ENCODE results near the gene MEGF6. TPM values are rescaled to one million over a fixed set of nuclear protein-coding genes. Genes with fewer than 3 reads are reported as not detected.

Gene MEGF6
- total RNA-seq, 2 donors from 2014 or later: 273 to 304 TPM

GRCh38 chr1:3570066-3570986, 41.0 kb downstream of the MEGF6 start:
- Histone ChIP-seq H3K27me3 (replicated peaks; ENCODE audit: insufficient read depth) (no peaks in the 10 kb centered on the region), H3K4me3 (no peak overlapping the region), H3K27ac (no peak overlapping the region), H3K36me3 (no peaks in the 10 kb centered on the region), H3K4me1 (ENCODE audit: control insufficient read depth in 1 of 2, low read depth in 2 of 2) (peaks cover 10 to 26% of the 10 kb centered on the region in 2 donors), H3K9me3 (no peaks in the 10 kb centered on the region)
- TF ChIP-seq CTCF (IDR thresholded peaks at IDR 0.05): no peak
- ATAC-seq (ENCODE audit: insufficient number of reproducible peaks, low FRiP score, low read depth) (no peak), DNase-seq (ENCODE audit: low spot score) (no peak)

- DNase-seq (ENCODE audit: low spot score): no peak
- no peak for TF ChIP-seq CTCF (IDR thresholded peaks at IDR 0.05)
- Histone ChIP-seq H3K36me3 (no peaks in the 10 kb centered on the region), H3K27ac (no peak overlapping the region), H3K4me1 (ENCODE audit: control insufficient read depth in 1 of 2, low read depth in 2 of 2) (peaks cover 10 to 26% of the 10 kb centered on the region in 2 donors), H3K27me3 (replicated peaks; ENCODE audit: insufficient read depth) (no peaks in the 10 kb centered on the region), H3K4me3 (no peak overlapping the region), H3K9me3 (no peaks in the 10 kb centered on the region)
- ATAC-seq (ENCODE audit: insufficient number of reproducible peaks, low FRiP score, low read depth): no peak
These were observed 41.9 kb downstream of the MEGF6 start for GRCh38 chr1:3569436-3569835.

- Histone ChIP-seq H3K4me3 (no peak overlapping the region), H3K27me3 (replicated peaks; ENCODE audit: insufficient read depth) (no peaks in the 10 kb centered on the region), H3K27ac (no peak overlapping the region), H3K9me3 (no peaks in the 10 kb centered on the region), H3K36me3 (no peaks in the 10 kb centered on the region), H3K4me1 (ENCODE audit: control insufficient read depth in 1 of 2, low read depth in 2 of 2) (peaks cover 10 to 22% of the 10 kb centered on the region in 2 donors)
- ATAC-seq (ENCODE audit: insufficient number of reproducible peaks, low FRiP score, low read depth) (no peak), DNase-seq (ENCODE audit: low spot score) (no peak)
- TF ChIP-seq CTCF (IDR thresholded peaks at IDR 0.05): no peak
These were observed 42.4 kb downstream of the MEGF6 start for GRCh38 chr1:3568815-3569435.

- no peak for TF ChIP-seq CTCF (IDR thresholded peaks at IDR 0.05)
- Histone ChIP-seq H3K27me3 (replicated peaks; ENCODE audit: insufficient read depth) (no peaks in the 10 kb centered on the region), H3K9me3 (no peaks in the 10 kb centered on the region), H3K27ac (no peak overlapping the region), H3K36me3 (no peaks in the 10 kb centered on the region), H3K4me3 (no peak overlapping the region), H3K4me1 (ENCODE audit: control insufficient read depth in 1 of 2, low read depth in 2 of 2) (peaks cover 0 to 9% of the 10 kb centered on the region in 2 donors)
- no peak for ATAC-seq (ENCODE audit: insufficient number of reproducible peaks, low FRiP score, low read depth)
- DNase-seq (ENCODE audit: low spot score): no peak
These were observed 44.1 kb downstream of the MEGF6 start for GRCh38 chr1:3566951-3567804.

Data from thoracic aorta (tissue), 2 donors.